CD14-positive monocyte (primary cell): ENCODE results near the gene SOWAHB. TPM values are rescaled to one million over a fixed set of nuclear protein-coding genes. Genes with fewer than 3 reads are reported as not detected.
"Not testable (repeated sequence)": the region's sequence is repeated elsewhere in the genome, so short reads cannot be mapped to it uniquely, and the experiment has no call there.

Experiments used
- DNase-seq, 3 donors: peaks; one replicate each; pipeline ENCODE4 v3.0.0-alpha.2; 2011 to 2022
- H2AFZ ChIP-seq: 2 replicates; pipeline ENCODE4 v1.6.0; 2012; ENCODE audit warnings: mild to moderate bottlenecking, low read depth, low read length, inconsistent platforms; ENCODE audit not compliant: insufficient read depth, poor library complexity, severe bottlenecking
- H3K27ac ChIP-seq, 2 donors: 1 replicate in 1 of 2; 2 replicates in 1 of 2; pipeline ENCODE4 v1.5.1; 2012 to 2013; ENCODE audit warnings: low read length in 2 of 2, control low read depth in 1 of 2, inconsistent platforms in 1 of 2, low read depth in 1 of 2, mild to moderate bottlenecking in 1 of 2
- H3K27me3 ChIP-seq, 2 donors: one replicate each; pipeline versions ENCODE4 v1.6.0 to v1.6.1; 2011 to 2013; ENCODE audit warnings: low read length in 2 of 2; ENCODE audit not compliant: control insufficient read depth in 2 of 2, insufficient read depth in 2 of 2
- H3K36me3 ChIP-seq, 2 donors: replicated peaks in 1 of 2; 1 replicate in 1 of 2; 2 replicates in 1 of 2; pipeline versions ENCODE4 v1.5.1 to v1.6.1; 2012 to 2013; ENCODE audit warnings: low read length in 2 of 2, control low read depth in 1 of 2, inconsistent platforms in 1 of 2, mild to moderate bottlenecking in 1 of 2; ENCODE audit not compliant: insufficient read depth in 2 of 2, control insufficient read depth in 1 of 2
- H3K4me1 ChIP-seq, 2 donors: 1 replicate in 1 of 2; 2 replicates in 1 of 2; pipeline versions ENCODE4 v1.5.1 to v1.6.1; 2012 to 2013; ENCODE audit warnings: low read length in 2 of 2, control low read depth in 1 of 2, inconsistent platforms in 1 of 2, mild to moderate bottlenecking in 1 of 2, moderate library complexity in 1 of 2; ENCODE audit not compliant: insufficient read depth in 2 of 2, control insufficient read depth in 1 of 2
- H3K4me2 ChIP-seq: replicated peaks from 2 replicates; pipeline ENCODE3; 2012; ENCODE audit warnings: low read length, moderate library complexity, mild to moderate bottlenecking; ENCODE audit not compliant: poor library complexity, severe bottlenecking; ENCODE audit errors: extremely low read depth
- H3K4me3 ChIP-seq, 3 experiments: fragments of 200-600 bp in 1 of 3; sonication (generic) in 1 of 3; replicated peaks in 1 of 3; 1 replicate in 2 of 3; 2 replicates in 1 of 3; pipeline ENCODE4 v1.5.1; 2011 to 2013; ENCODE audit warnings: low read length in 3 of 3, mild to moderate bottlenecking in 3 of 3, control low read depth in 2 of 3, low read depth in 2 of 3, inconsistent platforms in 1 of 3, moderate library complexity in 1 of 3
- H3K79me2 ChIP-seq: 2 replicates; pipeline ENCODE4 v1.6.0; 2012; ENCODE audit warnings: mild to moderate bottlenecking, control low read depth, inconsistent platforms, low read length, moderate library complexity; ENCODE audit not compliant: insufficient read depth
- H3K9ac ChIP-seq: 2 replicates; pipeline ENCODE4 v1.6.0; 2017; ENCODE audit warnings: low read length, mild to moderate bottlenecking; ENCODE audit not compliant: insufficient read depth, poor library complexity, severe bottlenecking
- H3K9me3 ChIP-seq, 2 donors: replicated peaks in 1 of 2; 1 replicate in 1 of 2; 2 replicates in 1 of 2; pipeline versions ENCODE4 v1.5.1 to v1.6.1; 2012 to 2013; ENCODE audit warnings: low read length in 2 of 2, control low read depth in 1 of 2; ENCODE audit not compliant: control insufficient read depth in 1 of 2, insufficient read depth in 1 of 2
- H4K20me1 ChIP-seq: 2 replicates; pipeline ENCODE4 v1.6.0; 2012; ENCODE audit warnings: mild to moderate bottlenecking, low read length, control low read depth, moderate library complexity; ENCODE audit not compliant: insufficient read depth
- H3K27ac Mint-ChIP-seq, 7 donors: one replicate each; pipeline ENCODE4 v1.8.0; 2020; ENCODE audit warnings: mild to moderate bottlenecking in 7 of 7, mixed read lengths in 7 of 7, moderate library complexity in 6 of 7, inconsistent platforms in 2 of 7
- H3K27me3 Mint-ChIP-seq, 3 donors: one replicate each; pipeline ENCODE4 v1.8.0; 2021 to 2022; ENCODE audit warnings: low read depth in 3 of 3, mild to moderate bottlenecking in 3 of 3, mixed read lengths in 3 of 3, moderate library complexity in 3 of 3, inconsistent platforms in 1 of 3
- H3K36me3 Mint-ChIP-seq, 2 donors: one replicate each; pipeline ENCODE4 v1.8.0; 2020; ENCODE audit warnings: mixed read lengths in 2 of 2, inconsistent platforms in 1 of 2, mild to moderate bottlenecking in 1 of 2
- H3K4me1 Mint-ChIP-seq: one replicate; pipeline ENCODE4 v1.8.0; 2020; ENCODE audit warnings: mild to moderate bottlenecking, mixed read lengths
- H3K4me3 Mint-ChIP-seq, 2 donors: one replicate each; pipeline ENCODE4 v1.8.0; 2020; ENCODE audit warnings: mild to moderate bottlenecking in 2 of 2, mixed read lengths in 2 of 2, moderate library complexity in 1 of 2
- H3K9me3 Mint-ChIP-seq, 7 donors: one replicate each; pipeline ENCODE4 v1.8.0; 2020 to 2022; ENCODE audit warnings: mixed read lengths in 7 of 7, mild to moderate bottlenecking in 6 of 7, moderate library complexity in 6 of 7, inconsistent platforms in 2 of 7
- CTCF ChIP-seq: fragments of 200-600 bp; IDR thresholded peaks from one replicate; pipeline ENCODE4 v1.8.0; 2022; ENCODE audit warnings: antibody characterized with exemption, mild to moderate bottlenecking
- WGBS: methylation state at CpG from one replicate; pipeline ENCODE4 v1.1.5; 2013; ENCODE audit warnings: missing lambda C conversion rate; ENCODE audit not compliant: insufficient coverage; 5-methylcytosine and 5-hydroxymethylcytosine counted together
- intact Hi-C, 2 donors: fragments of 100-400 bp; cut with micrococcal nuclease; formaldehyde crosslinking; loops; one replicate each; pipeline versions ENCODE4 v1.15.0 to v1.15.1; 2023
- polyA plus RNA-seq, 3 donors: library from polyadenylated mRNA; depleted of rRNA in 1 of 3; unstranded in 2 of 3; stranded (reverse) in 1 of 3; fragments of 300-500 nt in 2 of 3; fragments of >200 nt in 1 of 3; fragmentation: Illumina TruSeq in 2 of 3; gene quantifications; 1 replicate in 2 of 3; 2 replicates in 1 of 3; pipeline ENCODE4 v1.2.3, GENCODE V29; 2012 to 2021

The SOWAHB gene
- polyA plus RNA-seq, 3 donors: not detected

- no peak overlapping the region for H3K27ac Mint-ChIP-seq
- intact Hi-C loops: no loop called here
- no peaks in the 10 kb centered on the region for H3K4me1 ChIP-seq
- H3K36me3 Mint-ChIP-seq: no peaks in the 10 kb centered on the region
- H4K20me1 ChIP-seq: no peaks in the 10 kb centered on the region
- H3K79me2 ChIP-seq: no peaks in the 10 kb centered on the region
- no peak overlapping the region for H2AFZ ChIP-seq
- no peak for DNase-seq
- peaks cover 2 to 7% (median 6%) of the 10 kb centered on the region in 3 donors for H3K27me3 Mint-ChIP-seq
- no peak overlapping the region for H3K4me2 ChIP-seq
- peaks cover 0 to 13% (median 2%) of the 10 kb centered on the region in 7 donors for H3K9me3 Mint-ChIP-seq
- H3K27ac ChIP-seq: no peak overlapping the region
- H3K36me3 ChIP-seq: no peaks in the 10 kb centered on the region
- H3K9ac ChIP-seq: no peak overlapping the region
- no peaks in the 10 kb centered on the region for H3K27me3 ChIP-seq
- H3K4me3 ChIP-seq: no peak overlapping the region
- no peaks in the 10 kb centered on the region for H3K9me3 ChIP-seq
- no peak overlapping the region for H3K4me3 Mint-ChIP-seq
- H3K4me1 Mint-ChIP-seq: no peaks in the 10 kb centered on the region
- no peak for TF ChIP-seq CTCF
These were observed 25.4 kb downstream of the SOWAHB start for GRCh38 chr4:76872556-76872955.

- H3K9ac ChIP-seq, H3K4me1 ChIP-seq, H4K20me1 ChIP-seq, H3K36me3 Mint-ChIP-seq, H3K27me3 ChIP-seq, H3K4me2 ChIP-seq, H3K27ac Mint-ChIP-seq, intact Hi-C loops, H3K27ac ChIP-seq, H3K4me1 Mint-ChIP-seq, H3K27me3 Mint-ChIP-seq, DNase-seq, H3K79me2 ChIP-seq, H3K4me3 ChIP-seq, H3K36me3 ChIP-seq, H3K4me3 Mint-ChIP-seq, H2AFZ ChIP-seq, H3K9me3 ChIP-seq: not testable (repeated sequence)
- H3K9me3 Mint-ChIP-seq: peaks cover 0 to 14% (median 2%) of the 10 kb centered on the region in 7 donors
- 92% methylated on average over 4 of the region's 4 CpGs for WGBS
These were observed 29.2 kb downstream of the SOWAHB start for GRCh38 chr4:76868780-76869179.
